Measurements from ENCODE around the gene SUMF1.

The SUMF1 gene

DNA sequence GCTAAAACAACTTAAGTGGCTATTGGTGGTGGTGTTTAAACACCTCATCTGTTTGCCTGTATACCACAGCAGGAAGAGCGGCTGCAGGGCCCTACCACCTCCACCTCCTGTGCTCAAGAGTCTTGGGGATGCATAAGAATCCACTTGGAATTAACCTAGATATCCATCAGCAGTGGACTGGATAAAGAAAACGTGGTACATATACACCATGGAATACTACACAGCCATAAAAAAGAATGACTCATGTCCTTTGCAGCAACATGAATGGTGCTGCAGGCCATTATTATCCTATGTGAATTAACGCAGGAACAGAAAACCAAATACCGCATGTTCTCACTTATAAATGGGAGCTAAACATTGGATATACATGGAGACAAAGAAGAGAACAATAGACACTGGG, 87.1 kb downstream of the SUMF1 start:
- DNase-seq, result no peak

DNA sequence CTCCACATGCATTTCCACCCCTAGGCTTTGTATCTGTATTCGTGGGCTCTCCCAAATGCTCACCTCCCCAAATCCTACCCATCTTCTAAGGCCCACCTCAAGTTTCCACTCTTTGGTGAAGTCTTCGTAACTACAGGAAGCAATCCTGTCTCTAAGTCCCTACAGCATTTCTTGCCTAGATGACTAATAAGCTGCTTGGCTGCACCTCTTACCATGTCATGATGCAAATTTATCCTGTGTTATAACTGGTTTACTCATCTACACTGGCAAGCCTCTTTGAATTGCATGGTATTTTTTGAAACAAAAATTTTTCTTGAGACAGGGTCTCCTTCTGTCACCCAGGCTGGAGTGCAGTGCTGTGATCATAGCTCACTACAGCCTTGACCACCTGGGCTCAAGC, 90.6 kb downstream of the SUMF1 start:
- no peak for DNase-seq

DNA sequence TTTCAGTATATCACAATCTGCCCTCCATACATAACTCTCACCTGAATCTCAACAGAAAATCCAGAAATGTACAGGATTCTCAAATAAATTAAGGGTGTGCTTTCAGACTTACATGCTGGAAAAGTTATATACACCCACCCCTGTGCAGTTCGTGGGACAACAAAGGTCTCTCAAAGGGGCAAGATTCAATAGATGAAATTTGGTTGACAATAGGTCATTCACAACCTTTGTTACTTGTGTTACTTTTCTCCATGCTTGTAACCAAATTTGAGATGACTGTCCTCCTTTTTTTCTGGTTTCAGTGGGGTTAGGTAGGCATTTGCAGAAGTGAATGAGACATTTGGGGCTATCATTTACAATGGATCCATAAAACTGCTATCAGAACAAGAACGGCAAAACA, 91.2 kb downstream of the SUMF1 start:
- no peak for DNase-seq

- no peak for DNase-seq
Measured at GRCh38 chr3:4373669-4374068, 93.4 kb downstream of the SUMF1 start.

DNA sequence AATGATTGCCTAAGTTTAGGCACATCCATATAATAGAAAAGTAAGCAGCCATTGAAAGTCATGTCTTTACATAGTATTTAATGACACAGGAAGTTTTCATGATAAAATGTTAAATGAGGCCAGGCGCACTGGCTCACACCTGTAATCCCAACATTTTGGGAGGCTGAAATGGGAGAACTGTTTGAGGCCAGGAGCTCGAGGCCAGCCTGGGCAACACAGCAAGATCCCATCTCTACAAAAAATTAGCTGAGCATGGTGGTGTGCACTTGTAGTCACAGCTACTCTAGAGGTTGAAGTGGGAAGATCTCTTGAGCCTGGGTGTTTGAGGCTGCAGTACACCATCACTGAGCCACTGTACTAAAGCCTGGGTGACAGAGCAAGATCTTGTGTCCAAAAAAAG, 104.5 kb downstream of the SUMF1 start:
- DNase-seq, result no peak

DNA sequence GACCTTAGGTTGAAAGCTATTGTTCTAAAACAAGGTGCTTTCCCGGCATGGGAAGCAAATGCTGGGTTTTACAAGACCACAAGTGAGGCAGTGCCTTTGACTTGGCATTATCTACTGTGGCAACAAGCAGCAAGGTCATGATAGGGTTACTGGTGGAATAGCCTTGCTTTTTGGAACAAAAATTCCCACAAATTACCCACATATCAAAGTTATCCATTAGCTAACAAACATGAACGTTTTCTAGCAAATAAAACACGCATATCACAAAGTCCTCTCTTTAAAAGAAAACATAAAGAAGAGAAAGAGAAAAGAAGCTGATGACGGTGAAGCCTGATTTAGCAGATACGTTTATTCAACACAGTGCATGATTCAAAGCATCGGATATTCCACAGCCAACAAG, 106.3 kb downstream of the SUMF1 start:
- DNase-seq, result no peak

DNA sequence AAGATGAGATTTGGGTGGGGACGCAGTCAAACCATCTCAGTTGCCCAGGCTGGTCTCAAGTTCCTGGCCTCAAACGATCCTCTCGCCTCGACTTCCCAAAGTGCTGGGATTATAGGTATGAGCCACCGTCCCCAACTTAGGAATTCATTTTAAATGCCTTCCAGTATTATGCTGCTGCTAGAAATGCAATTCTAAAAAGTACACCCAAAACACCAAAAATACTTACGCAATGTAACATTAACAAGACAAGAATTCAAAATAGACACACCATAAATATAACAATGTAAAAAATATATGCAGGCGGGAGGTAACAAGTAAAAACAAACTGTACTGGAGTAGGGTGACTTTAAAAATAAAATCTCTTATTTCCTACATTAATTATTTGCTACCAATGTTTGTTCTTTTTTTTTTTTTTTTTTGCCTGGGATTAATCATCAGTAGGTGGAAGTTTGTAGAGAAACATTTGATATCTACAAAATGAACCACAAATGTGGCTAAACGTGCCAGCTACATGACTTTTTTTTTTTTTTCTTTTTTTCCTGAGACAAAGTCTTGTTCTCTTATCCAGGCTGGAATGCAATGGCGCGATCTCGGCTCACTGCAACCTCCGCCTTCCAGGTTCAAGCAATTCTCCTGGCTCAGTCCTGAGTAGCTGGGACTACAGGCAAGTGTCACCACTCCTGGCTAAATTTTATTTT, 107.1 kb downstream of the SUMF1 start:
- DNase-seq, result no peak

GRCh38 chr3:4358273-4358672, 108.8 kb downstream of the SUMF1 start:
- DNase-seq, result no peak

DNA sequence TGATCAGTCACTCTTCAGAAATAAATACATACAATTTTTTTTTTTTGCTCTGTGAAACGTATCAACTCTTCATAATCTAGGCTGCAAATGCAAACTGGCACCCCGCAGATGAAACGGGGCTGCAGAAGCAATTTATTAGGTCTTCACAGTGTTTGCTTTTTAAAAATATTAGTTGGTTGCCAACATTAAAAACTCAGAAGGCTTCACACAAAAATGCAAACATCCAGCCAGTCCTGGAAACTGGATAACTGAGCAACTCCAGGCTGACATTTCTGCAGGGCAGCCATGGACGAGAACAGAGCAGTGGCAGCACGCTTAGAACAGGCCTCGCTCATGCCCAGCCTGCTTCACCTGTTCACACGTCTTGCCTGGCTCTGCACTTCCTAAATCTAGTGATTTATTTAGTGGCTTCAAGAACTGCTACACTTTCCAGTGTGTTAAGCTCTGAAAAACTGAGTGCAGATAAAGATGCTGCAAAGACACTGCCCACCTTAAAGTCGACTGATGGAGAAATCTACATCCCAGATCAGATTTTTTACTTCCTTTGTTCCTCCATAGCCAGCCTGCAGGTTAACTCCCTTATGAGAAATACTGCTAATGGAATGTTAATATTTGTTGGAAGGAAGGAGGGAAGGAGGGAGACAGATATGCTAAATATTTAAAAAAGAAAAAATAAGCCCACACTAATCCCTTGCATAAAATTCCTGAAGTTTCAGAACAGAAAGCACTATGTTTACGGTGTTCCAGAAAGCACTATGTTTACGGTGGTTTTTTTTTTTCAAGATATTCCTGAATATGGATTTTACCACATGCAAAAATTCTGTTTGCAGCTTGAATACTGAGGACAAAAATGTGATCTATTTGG, 110.3 kb downstream of the SUMF1 start:
- DNase-seq, result no peak

DNA sequence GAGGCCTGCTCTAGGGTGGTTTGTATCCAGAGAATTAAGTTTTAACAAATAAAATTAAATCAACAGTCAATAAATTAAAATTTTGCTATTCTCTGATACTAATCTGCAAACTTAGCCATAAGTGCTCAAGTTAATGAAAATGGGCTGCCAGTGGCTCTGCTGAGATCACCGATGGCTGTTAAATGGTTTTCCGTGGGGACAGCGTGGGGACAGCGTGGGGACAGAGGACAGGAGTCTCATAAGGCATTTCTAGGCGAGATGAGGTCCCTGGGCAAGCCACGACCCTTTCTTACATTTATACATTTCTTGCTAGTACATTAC, 110.9 kb downstream of the SUMF1 start:
- no peak for DNase-seq

DNA sequence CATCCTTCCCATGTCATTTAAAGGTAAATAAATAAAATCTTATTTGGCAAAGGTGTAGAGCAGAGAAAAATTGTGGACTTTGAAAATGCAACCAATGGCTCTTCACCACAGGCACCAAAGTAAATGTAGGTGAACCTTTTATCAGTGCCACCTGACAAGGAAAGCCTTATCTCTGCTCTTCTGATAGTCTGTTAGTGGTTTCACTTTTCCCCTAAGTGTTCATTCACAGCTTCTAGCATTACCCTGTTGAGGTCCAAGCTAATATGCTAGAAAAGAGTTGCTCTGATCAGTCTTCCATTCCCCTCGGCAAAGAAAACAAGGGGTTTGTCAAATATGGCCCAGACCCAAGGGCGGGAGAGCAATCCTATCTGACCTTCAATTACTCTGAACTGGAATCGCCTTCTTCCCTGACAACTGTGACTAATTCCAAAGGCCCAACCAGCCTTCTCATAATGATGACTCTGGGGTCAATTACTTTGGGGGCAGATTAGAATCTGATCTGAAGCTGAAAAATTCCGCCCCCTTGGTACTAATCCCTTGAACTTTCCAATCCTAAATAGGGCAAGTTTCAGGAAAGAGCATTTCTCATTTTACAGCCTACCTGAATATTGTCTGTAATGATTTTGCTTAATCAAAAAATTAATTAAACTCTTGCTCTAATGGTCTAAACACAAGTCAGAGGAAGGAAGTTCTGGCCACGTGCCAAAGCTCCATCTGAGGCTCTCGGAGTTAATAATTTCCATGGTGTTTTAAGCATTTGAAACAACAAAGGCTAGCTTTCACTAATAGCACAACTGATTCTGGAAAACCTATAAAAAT, 111.5 kb downstream of the SUMF1 start:
- no peak for DNase-seq

- no peak for DNase-seq
Measured at GRCh38 chr3:4351872-4352271, 115.2 kb downstream of the SUMF1 start.

- no peak for DNase-seq
Measured at GRCh38 chr3:4351164-4351855, 115.8 kb downstream of the SUMF1 start.

DNA sequence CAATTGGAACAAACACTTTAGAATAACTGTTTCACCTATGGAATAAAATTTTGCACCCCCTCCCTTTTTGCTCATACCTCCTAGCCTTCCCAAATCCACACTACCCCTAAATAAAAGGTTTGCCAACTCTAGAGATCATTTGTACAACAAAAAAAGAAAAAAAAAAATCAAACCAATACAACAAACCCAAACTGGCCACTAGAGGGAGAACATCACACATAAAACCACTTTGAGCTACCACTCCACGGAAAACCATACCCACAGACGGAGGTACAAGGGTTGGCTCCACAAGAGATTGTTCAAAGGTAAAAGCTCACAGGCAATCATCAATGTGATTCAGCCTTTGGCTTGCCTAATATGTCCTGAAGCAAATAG, 116.3 kb downstream of the SUMF1 start:
- peak; percentile 47 for DNase-seq

GRCh38 chr3:4343258-4343657, 123.8 kb downstream of the SUMF1 start:
- DNase-seq, result peak; percentile 20

- DNase-seq, result no peak
Measured at GRCh38 chr3:4341336-4341675, 125.8 kb downstream of the SUMF1 start.

- DNase-seq, result no peak
Measured at GRCh38 chr3:4340411-4341335, 126.4 kb downstream of the SUMF1 start.

DNA sequence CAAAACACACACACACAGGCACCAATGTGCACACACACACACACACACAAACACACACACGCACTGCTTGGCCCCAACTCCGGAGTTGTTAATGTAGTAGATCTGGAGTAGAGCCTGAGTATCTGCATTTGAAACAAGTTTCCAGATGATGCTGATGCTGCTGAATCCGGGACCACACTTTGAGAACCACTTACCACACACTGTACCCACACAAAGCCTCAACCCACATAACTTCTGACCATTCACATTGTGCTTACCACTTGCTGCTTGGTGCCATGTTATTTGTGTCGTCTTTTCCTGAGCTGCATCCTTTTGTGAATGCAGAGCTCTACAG, 127.0 kb downstream of the SUMF1 start:
- no peak for DNase-seq

DNA sequence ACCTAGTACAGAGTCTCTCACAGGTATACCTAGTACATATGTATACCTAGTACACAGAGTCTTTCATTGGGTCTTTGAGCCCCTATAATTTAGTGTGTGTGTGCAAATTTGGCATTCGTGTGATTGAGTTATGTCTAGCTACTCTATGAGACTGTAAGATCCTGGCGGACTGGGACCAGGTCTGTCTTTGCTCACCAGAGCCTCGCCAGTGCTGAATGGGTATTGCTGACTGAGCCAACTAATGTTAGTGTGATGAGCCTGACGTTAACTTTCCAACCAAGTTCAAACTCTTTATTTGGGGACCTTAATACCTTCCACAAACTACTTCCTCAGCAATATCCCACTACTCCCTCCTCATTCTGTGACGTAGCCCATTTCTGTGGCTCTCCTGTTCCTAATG, 128.3 kb downstream of the SUMF1 start:
- no peak for DNase-seq

- DNase-seq, result no peak
Measured at GRCh38 chr3:4336850-4337546, 130.1 kb downstream of the SUMF1 start.

GRCh38 chr3:4335840-4336562, 131.1 kb downstream of the SUMF1 start:
- DNase-seq, result no peak

All from fibroblast of skin of back (primary cell).